Nephron (organoid): Measurements from ENCODE around the gene PEPD.
A peak's percentile ranks its signal among the peaks of the same experiment; 100 is the strongest.

ENCODE experiments used
- H3K27ac Mint-ChIP-seq, 3 experiments: 2 replicates each; pipeline ENCODE4 v1.8.0; 2020; ENCODE audit warnings: mixed read lengths in 3 of 3, mild to moderate bottlenecking in 2 of 3, moderate library complexity in 1 of 3
- H3K27me3 Mint-ChIP-seq: 2 replicates; pipeline ENCODE4 v1.8.0; 2021; ENCODE audit warnings: low read depth, mild to moderate bottlenecking, moderate library complexity, mixed read lengths
- H3K36me3 Mint-ChIP-seq: 2 replicates; pipeline ENCODE4 v1.8.0; 2020; ENCODE audit warnings: low read depth, mixed read lengths
- H3K4me1 Mint-ChIP-seq: 2 replicates; pipeline ENCODE4 v1.8.0; 2020; ENCODE audit warnings: mixed read lengths
- H3K4me3 Mint-ChIP-seq, 3 experiments: 2 replicates each; pipeline ENCODE4 v1.8.0; 2020; ENCODE audit warnings: mild to moderate bottlenecking in 3 of 3, mixed read lengths in 3 of 3, moderate library complexity in 2 of 3
- H3K9me3 Mint-ChIP-seq: 2 replicates; pipeline ENCODE4 v1.8.0; 2020; ENCODE audit warnings: mixed read lengths
- CTCF ChIP-seq, 3 experiments: fragments of 200-600 bp; sonication (generic); IDR thresholded peaks; one replicate each; pipeline ENCODE4 v1.5.0; 2021; ENCODE audit warnings: antibody characterized with exemption in 3 of 3; ENCODE audit not compliant: unreplicated experiment in 3 of 3

Gene PEPD

DNA sequence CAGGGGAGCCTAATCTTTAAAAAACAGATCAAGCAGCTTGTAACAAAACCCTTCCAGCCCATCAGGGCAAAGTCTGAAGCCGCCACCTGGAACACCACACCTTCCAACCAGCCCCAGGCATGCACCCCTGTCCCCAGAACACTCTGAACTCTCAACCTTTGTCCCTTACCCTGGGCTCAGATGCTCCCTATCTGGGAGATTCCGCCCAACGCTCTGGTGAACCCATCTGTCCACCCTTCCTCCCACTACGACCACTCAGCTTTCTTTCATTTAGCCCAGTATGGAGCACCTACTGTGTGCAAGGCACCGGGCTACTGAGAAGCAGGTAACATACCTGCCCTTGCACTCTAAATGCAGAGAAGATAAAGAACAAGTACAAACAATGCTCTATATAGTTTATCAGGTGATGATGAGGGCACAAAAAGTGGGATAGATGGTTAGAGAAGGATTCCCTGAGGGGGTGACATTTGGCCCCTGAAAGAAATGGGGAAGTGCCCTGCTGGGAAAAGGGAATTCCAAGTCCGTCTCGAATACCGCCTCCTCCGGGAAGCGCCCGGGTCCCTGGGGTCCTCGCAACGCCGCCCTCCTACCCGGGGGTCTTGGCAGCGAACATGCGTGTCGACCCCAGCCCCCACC, 629 bp downstream of the PEPD start:
- TF ChIP-seq CTCF (IDR thresholded peaks at IDR 0.05; ENCODE audit: unreplicated experiment in 3 of 3): no peak
- peaks cover 10% of the 10 kb centered on the region for H3K27me3 Mint-ChIP-seq
- H3K4me1 Mint-ChIP-seq: peaks cover 16% of the 10 kb centered on the region
- H3K9me3 Mint-ChIP-seq: no peaks in the 10 kb centered on the region
- H3K4me3 Mint-ChIP-seq: peak overlapping the region; percentile 90 to 95 (median 91)
- no peak overlapping the region for H3K27ac Mint-ChIP-seq
- H3K36me3 Mint-ChIP-seq: no peaks in the 10 kb centered on the region

- no peaks in the 10 kb centered on the region for H3K36me3 Mint-ChIP-seq
- TF ChIP-seq CTCF (IDR thresholded peaks at IDR 0.05; ENCODE audit: unreplicated experiment in 3 of 3): no peak
- peaks cover 10% of the 10 kb centered on the region for H3K27me3 Mint-ChIP-seq
- H3K4me3 Mint-ChIP-seq: peak overlapping the region; percentile 90 to 95 (median 91)
- H3K9me3 Mint-ChIP-seq: no peaks in the 10 kb centered on the region
- H3K27ac Mint-ChIP-seq: no peak overlapping the region
- H3K4me1 Mint-ChIP-seq: peaks cover 16% of the 10 kb centered on the region
Observed at GRCh38 chr19:33520048-33520643, 1.4 kb downstream of the PEPD start.

DNA sequence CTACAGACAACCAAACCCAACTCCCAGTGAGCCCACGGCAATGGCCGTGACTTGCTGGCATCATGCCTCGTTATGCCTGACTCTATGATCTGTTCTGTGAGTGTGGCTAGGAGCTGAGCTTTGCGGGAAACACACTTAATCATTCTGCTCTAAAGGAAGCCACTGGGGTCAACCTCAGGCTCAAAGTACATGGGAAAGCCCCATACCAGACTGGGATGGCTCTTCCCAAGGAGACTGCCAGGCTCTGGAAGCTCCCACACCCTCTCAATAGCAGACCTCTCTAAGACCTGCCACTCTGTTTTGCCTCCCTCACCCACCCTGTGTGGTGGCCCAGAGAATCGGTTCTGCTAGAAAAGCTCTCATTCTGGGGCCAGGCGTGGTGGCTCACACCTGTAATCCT, 2.2 kb downstream of the PEPD start:
- TF ChIP-seq CTCF (IDR thresholded peaks at IDR 0.05; ENCODE audit: unreplicated experiment in 3 of 3): no peak
- Mint-ChIP-seq H3K4me1 (peaks cover 16% of the 10 kb centered on the region), H3K9me3 (no peaks in the 10 kb centered on the region), H3K27me3 (peaks cover 3% of the 10 kb centered on the region), H3K36me3 (no peaks in the 10 kb centered on the region), H3K27ac (no peak overlapping the region), H3K4me3 (peak overlapping the region; percentile 38 to 91 (median 90))

DNA sequence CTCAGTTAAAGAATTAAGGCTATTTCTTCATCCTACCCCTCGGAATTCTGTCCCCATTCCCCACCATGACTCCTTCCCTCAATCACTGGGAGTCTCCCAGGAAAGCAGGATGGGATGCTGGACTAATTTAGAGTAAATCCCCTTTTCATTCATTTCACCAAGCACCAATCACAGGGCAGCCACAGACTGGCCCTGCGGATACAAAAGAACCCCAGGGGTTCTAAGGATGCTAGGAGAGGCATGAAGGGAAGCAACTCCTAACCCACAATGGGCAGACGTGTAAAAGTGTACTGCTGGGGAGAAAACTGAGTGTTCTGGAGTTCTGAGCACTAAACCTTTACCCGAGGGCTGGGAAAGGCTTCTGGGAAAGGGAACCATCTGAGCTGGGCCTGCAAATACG, 3.0 kb downstream of the PEPD start:
- no peaks in the 10 kb centered on the region for H3K36me3 Mint-ChIP-seq
- peaks cover 16% of the 10 kb centered on the region for H3K4me1 Mint-ChIP-seq
- no peaks in the 10 kb centered on the region for H3K27me3 Mint-ChIP-seq
- H3K9me3 Mint-ChIP-seq: no peaks in the 10 kb centered on the region
- no peak overlapping the region for H3K27ac Mint-ChIP-seq
- TF ChIP-seq CTCF (IDR thresholded peaks at IDR 0.05; ENCODE audit: unreplicated experiment in 3 of 3): no peak
- peak overlapping the region; percentile 16 to 90 (median 60) for H3K4me3 Mint-ChIP-seq

- Mint-ChIP-seq H3K27me3 (no peaks in the 10 kb centered on the region), H3K4me3 (no peak overlapping the region), H3K4me1 (peaks cover 16% of the 10 kb centered on the region), H3K9me3 (no peaks in the 10 kb centered on the region), H3K36me3 (no peaks in the 10 kb centered on the region), H3K27ac (no peak overlapping the region)
- TF ChIP-seq CTCF (IDR thresholded peaks at IDR 0.05; ENCODE audit: unreplicated experiment in 3 of 3): no peak
Observed at GRCh38 chr19:33517922-33518321, 3.7 kb downstream of the PEPD start.

GRCh38 chr19:33515921-33516320, 5.7 kb downstream of the PEPD start:
- Mint-ChIP-seq H3K4me3 (no peak overlapping the region), H3K27me3 (no peaks in the 10 kb centered on the region), H3K36me3 (no peaks in the 10 kb centered on the region), H3K27ac (no peak overlapping the region), H3K9me3 (no peaks in the 10 kb centered on the region), H3K4me1 (peaks cover 6% of the 10 kb centered on the region)
- TF ChIP-seq CTCF (IDR thresholded peaks at IDR 0.05; ENCODE audit: unreplicated experiment in 3 of 3): no peak
